ENCODE data around the gene NTMT2. TPM values are rescaled to one million over a fixed set of nuclear protein-coding genes. Genes with fewer than 3 reads are reported as not detected.
"Not testable (repeated sequence)": the region's sequence is repeated elsewhere in the genome, so short reads cannot be mapped to it uniquely, and the experiment has no call there.

The NTMT2 gene
- not detected for total RNA-seq
- total RNA-seq = 0 reads per million in 2 donors

- DNase-seq (no peak), ATAC-seq (no peak)
- no peak within 1 kb of the TSS for H3K4me3 Mint-ChIP-seq
- H3K27ac Mint-ChIP-seq = no peak within 1 kb of the TSS
- H3K4me1 Mint-ChIP-seq = no peaks in the 10 kb centered on the region
- no peaks in the 10 kb centered on the region for H3K36me3 Mint-ChIP-seq (ENCODE audit: low read depth)
- no peaks in the 10 kb centered on the region for H3K27me3 Mint-ChIP-seq
- no peaks in the 10 kb centered on the region for H3K9me3 ChIP-seq (ENCODE audit: control insufficient read depth, low read length, poor library complexity, severe bottlenecking)
Observed at GRCh38 chr1:170145770-170146676, at the start of gene NTMT2. Gene NTMT2, plus strand, starts transcription at chr1:170145959. Its CDS starts 149 bp downstream, at chr1:170146108.

- Mint-ChIP-seq H3K27me3 (peaks cover 5% of the 10 kb centered on the region), H3K4me3 (no peak overlapping the region), H3K36me3 (ENCODE audit: low read depth) (no peaks in the 10 kb centered on the region), H3K4me1 (no peaks in the 10 kb centered on the region), H3K27ac (no peak overlapping the region)
- H3K9me3 ChIP-seq (ENCODE audit: control insufficient read depth, low read length, poor library complexity, severe bottlenecking) = no peaks in the 10 kb centered on the region
- no peak for ATAC-seq
- DNase-seq = no peak
Observed at GRCh38 chr1:170095976-170096748, 49.6 kb upstream of the NTMT2 start.

- H3K27ac Mint-ChIP-seq = no peak overlapping the region
- no peak for DNase-seq
- no peaks in the 10 kb centered on the region for H3K36me3 Mint-ChIP-seq (ENCODE audit: low read depth)
- H3K4me3 Mint-ChIP-seq = no peak overlapping the region
- H3K4me1 Mint-ChIP-seq = no peaks in the 10 kb centered on the region
- no peaks in the 10 kb centered on the region for H3K9me3 ChIP-seq (ENCODE audit: control insufficient read depth, low read length, poor library complexity, severe bottlenecking)
- no peak for ATAC-seq
- peaks cover 5% of the 10 kb centered on the region for H3K27me3 Mint-ChIP-seq
Observed at GRCh38 chr1:170096806-170097340, 48.9 kb upstream of the NTMT2 start.

GRCh38 chr1:170097449-170097948 lies 48.3 kb upstream of the NTMT2 start:
- no peak overlapping the region for H3K4me3 Mint-ChIP-seq
- no peak overlapping the region for H3K27ac Mint-ChIP-seq
- no peaks in the 10 kb centered on the region for H3K4me1 Mint-ChIP-seq
- DNase-seq (no peak), ATAC-seq (no peak)
- H3K36me3 Mint-ChIP-seq (ENCODE audit: low read depth) = no peaks in the 10 kb centered on the region
- H3K9me3 ChIP-seq (ENCODE audit: control insufficient read depth, low read length, poor library complexity, severe bottlenecking) = no peaks in the 10 kb centered on the region
- peaks cover 5% of the 10 kb centered on the region for H3K27me3 Mint-ChIP-seq

- not testable (repeated sequence) for ATAC-seq; H3K4me1 Mint-ChIP-seq; H3K36me3 Mint-ChIP-seq (ENCODE audit: low read depth)
Observed at GRCh38 chr1:170113140-170113539, 32.6 kb upstream of the NTMT2 start.

GRCh38 chr1:170114906-170115305 lies 30.9 kb upstream of the NTMT2 start:
- Mint-ChIP-seq H3K27ac (no peak overlapping the region), H3K4me3 (no peak overlapping the region), H3K4me1 (no peaks in the 10 kb centered on the region), H3K27me3 (peaks cover 12% of the 10 kb centered on the region), H3K36me3 (ENCODE audit: low read depth) (no peaks in the 10 kb centered on the region)
- DNase-seq (no peak), ATAC-seq (no peak)
- H3K9me3 ChIP-seq (ENCODE audit: control insufficient read depth, low read length, poor library complexity, severe bottlenecking) = no peaks in the 10 kb centered on the region

More at GRCh38 chr1:170113140-170113539, 32.6 kb upstream of the NTMT2 start:
- H3K4me3 Mint-ChIP-seq; DNase-seq; H3K27me3 Mint-ChIP-seq; H3K27ac Mint-ChIP-seq; H3K9me3 ChIP-seq (ENCODE audit: control insufficient read depth, low read length, poor library complexity, severe bottlenecking): not testable (repeated sequence)

- Mint-ChIP-seq H3K4me1 (no peaks in the 10 kb centered on the region), H3K27ac (no peak overlapping the region), H3K27me3 (peaks cover 4% of the 10 kb centered on the region), H3K4me3 (no peak overlapping the region), H3K36me3 (ENCODE audit: low read depth) (no peaks in the 10 kb centered on the region)
- ATAC-seq (no peak), DNase-seq (no peak)
- H3K9me3 ChIP-seq (ENCODE audit: control insufficient read depth, low read length, poor library complexity, severe bottlenecking) = no peaks in the 10 kb centered on the region
Observed at GRCh38 chr1:170122366-170122765, 23.4 kb upstream of the NTMT2 start.

- Mint-ChIP-seq H3K27ac (no peak overlapping the region), H3K36me3 (ENCODE audit: low read depth) (no peaks in the 10 kb centered on the region), H3K27me3 (no peaks in the 10 kb centered on the region), H3K4me1 (no peaks in the 10 kb centered on the region), H3K4me3 (no peak overlapping the region)
- no peaks in the 10 kb centered on the region for H3K9me3 ChIP-seq (ENCODE audit: control insufficient read depth, low read length, poor library complexity, severe bottlenecking)
- DNase-seq (no peak), ATAC-seq (no peak)
Observed at GRCh38 chr1:170125269-170125668, 20.5 kb upstream of the NTMT2 start.

- Mint-ChIP-seq H3K4me1 (no peaks in the 10 kb centered on the region), H3K4me3 (no peak overlapping the region), H3K27me3 (peaks cover 8% of the 10 kb centered on the region), H3K36me3 (ENCODE audit: low read depth) (no peaks in the 10 kb centered on the region), H3K27ac (no peak overlapping the region)
- no peaks in the 10 kb centered on the region for H3K9me3 ChIP-seq (ENCODE audit: control insufficient read depth, low read length, poor library complexity, severe bottlenecking)
- no peak for DNase-seq
- ATAC-seq = no peak
Observed at GRCh38 chr1:170126696-170127095, 19.1 kb upstream of the NTMT2 start.

- Mint-ChIP-seq H3K4me3 (no peak overlapping the region), H3K27me3 (peaks cover 8% of the 10 kb centered on the region), H3K27ac (no peak overlapping the region), H3K4me1 (no peaks in the 10 kb centered on the region), H3K36me3 (ENCODE audit: low read depth) (no peaks in the 10 kb centered on the region)
- no peak for DNase-seq
- no peaks in the 10 kb centered on the region for H3K9me3 ChIP-seq (ENCODE audit: control insufficient read depth, low read length, poor library complexity, severe bottlenecking)
- ATAC-seq = no peak
Observed at GRCh38 chr1:170131450-170131849, 14.3 kb upstream of the NTMT2 start.

GRCh38 chr1:170131984-170132383 lies 13.8 kb upstream of the NTMT2 start:
- H3K27me3 Mint-ChIP-seq = peaks cover 8% of the 10 kb centered on the region
- ATAC-seq (no peak), DNase-seq (no peak)
- no peak overlapping the region for H3K4me3 Mint-ChIP-seq
- H3K4me1 Mint-ChIP-seq = no peaks in the 10 kb centered on the region
- H3K9me3 ChIP-seq (ENCODE audit: control insufficient read depth, low read length, poor library complexity, severe bottlenecking) = no peaks in the 10 kb centered on the region
- H3K36me3 Mint-ChIP-seq (ENCODE audit: low read depth) = no peaks in the 10 kb centered on the region
- no peak overlapping the region for H3K27ac Mint-ChIP-seq

- no peaks in the 10 kb centered on the region for H3K36me3 Mint-ChIP-seq (ENCODE audit: low read depth)
- peaks cover 8% of the 10 kb centered on the region for H3K27me3 Mint-ChIP-seq
- no peaks in the 10 kb centered on the region for H3K4me1 Mint-ChIP-seq
- no peak overlapping the region for H3K4me3 Mint-ChIP-seq
- ATAC-seq (no peak), DNase-seq (no peak)
- H3K27ac Mint-ChIP-seq = no peak overlapping the region
- no peaks in the 10 kb centered on the region for H3K9me3 ChIP-seq (ENCODE audit: control insufficient read depth, low read length, poor library complexity, severe bottlenecking)
Observed at GRCh38 chr1:170133766-170134495, 11.8 kb upstream of the NTMT2 start.

GRCh38 chr1:170134521-170134920 lies 11.2 kb upstream of the NTMT2 start:
- ATAC-seq = no peak
- Mint-ChIP-seq H3K4me3 (no peak overlapping the region), H3K36me3 (ENCODE audit: low read depth) (no peaks in the 10 kb centered on the region), H3K27ac (no peak overlapping the region), H3K27me3 (peaks cover 13% of the 10 kb centered on the region), H3K4me1 (no peaks in the 10 kb centered on the region)
- no peaks in the 10 kb centered on the region for H3K9me3 ChIP-seq (ENCODE audit: control insufficient read depth, low read length, poor library complexity, severe bottlenecking)
- no peak for DNase-seq
